B cell (primary cell): ENCODE measurements around the gene CNTN2. TPM values are rescaled to one million over a fixed set of nuclear protein-coding genes. Genes with fewer than 3 reads are reported as not detected.

ENCODE experiments used
- ATAC-seq: fragments of 200-7000 bp; cut with Tn5 transposase; one replicate; pipeline ENCODE4 v1.10.0; 2021; ENCODE audit warnings: low read depth, mild to moderate bottlenecking, moderate number of reproducible peaks, moderate library complexity
- CTCF ChIA-PET: fragments of 350-600 bp; sonication (Branson Sonifier 250); formaldehyde crosslinking; loops from one replicate; lab custom pipeline; 2021; ENCODE audit warnings: antibody characterized with exemption, inconsistent platforms; lab: Charles Lee
- POLR2A ChIA-PET: fragments of 350-600 bp; sonication (Branson Sonifier 250); formaldehyde crosslinking; loops from one replicate; lab custom pipeline; 2021; ENCODE audit warnings: antibody characterized with exemption; lab: Charles Lee
- DNase-seq: peaks from one replicate; pipeline ENCODE4 v3.0.0; 2013
- H2AFZ ChIP-seq: 2 replicates; pipeline ENCODE4 v1.6.1; 2012; ENCODE audit warnings: mild to moderate bottlenecking, low read depth, low read length; ENCODE audit not compliant: insufficient read depth, poor library complexity, severe bottlenecking
- H3K27ac ChIP-seq, 2 donors: 1 replicate in 1 of 2; 2 replicates in 1 of 2; pipeline ENCODE4 v1.5.1; 2012 to 2013; ENCODE audit warnings: low read length in 2 of 2, mild to moderate bottlenecking in 2 of 2, moderate library complexity in 1 of 2
- H3K27me3 ChIP-seq, 4 experiments: fragments of 200-600 bp in 1 of 4; sonication (generic) in 1 of 4; replicated peaks in 1 of 4; 1 replicate in 2 of 4; 2 replicates in 2 of 4; pipeline versions ENCODE4 v1.6.1 to v1.7.0; 2013 to 2016; ENCODE audit warnings: low read length in 3 of 4, mild to moderate bottlenecking in 2 of 4, mixed read lengths in 1 of 4, moderate library complexity in 1 of 4; ENCODE audit not compliant: insufficient read depth in 4 of 4, control insufficient read depth in 3 of 4; ENCODE audit errors: control extremely low read depth in 1 of 4
- H3K36me3 ChIP-seq, 2 experiments: replicated peaks in 1 of 2; 1 replicate in 1 of 2; 2 replicates in 1 of 2; pipeline versions ENCODE4 v1.6.1 to v1.7.1; 2013; ENCODE audit warnings: low read length in 1 of 2; ENCODE audit not compliant: insufficient read depth in 2 of 2, control insufficient read depth in 1 of 2; ENCODE audit errors: control extremely low read depth in 1 of 2, extremely low read depth in 1 of 2
- H3K4me1 ChIP-seq, 2 donors: fragments of 200-600 bp in 1 of 2; sonication (generic) in 1 of 2; 1 replicate in 1 of 2; 2 replicates in 1 of 2; pipeline versions ENCODE4 v1.5.1 to v1.6.1; 2013 to 2017; ENCODE audit warnings: low read length in 2 of 2; ENCODE audit not compliant: control insufficient read depth in 2 of 2, insufficient read depth in 2 of 2
- H3K4me2 ChIP-seq: replicated peaks from 2 replicates; pipeline ENCODE3; 2012; ENCODE audit warnings: mild to moderate bottlenecking, low read depth, low read length; ENCODE audit not compliant: poor library complexity, severe bottlenecking
- H3K4me3 ChIP-seq, 5 experiments: fragments of 200-600 bp in 1 of 5; sonication (generic) in 1 of 5; 1 replicate in 3 of 5; 2 replicates in 2 of 5; pipeline versions ENCODE4 v1.5.1 to v1.7.0; 2011 to 2016; ENCODE audit warnings: low read length in 4 of 5, mild to moderate bottlenecking in 4 of 5, low read depth in 2 of 5, control low read depth in 1 of 5, moderate library complexity in 1 of 5; ENCODE audit not compliant: insufficient read depth in 1 of 5; ENCODE audit errors: control extremely low read depth in 1 of 5, extremely low read depth in 1 of 5
- H3K79me2 ChIP-seq: fragments of 200-600 bp; sonication (generic); one replicate; pipeline ENCODE4 v1.6.0; 2016; ENCODE audit warnings: low read length; ENCODE audit not compliant: control insufficient read depth, insufficient read depth
- H3K9ac ChIP-seq: fragments of 200-600 bp; sonication (generic); 2 replicates; pipeline ENCODE4 v1.6.1; 2017; ENCODE audit warnings: mild to moderate bottlenecking, low read length, moderate library complexity
- H3K9me3 ChIP-seq, 3 donors: one replicate each; pipeline versions ENCODE4 v1.6.1 to v1.7.1; 2013; ENCODE audit warnings: low read length in 2 of 3; ENCODE audit not compliant: control insufficient read depth in 2 of 3, insufficient read depth in 1 of 3; ENCODE audit errors: control extremely low read depth in 1 of 3
- H4K20me1 ChIP-seq: 2 replicates; pipeline ENCODE4 v1.6.0; 2012; ENCODE audit warnings: mild to moderate bottlenecking, low read length; ENCODE audit not compliant: insufficient read depth, control insufficient read depth, poor library complexity, severe bottlenecking
- H3K27ac Mint-ChIP-seq: one replicate; pipeline ENCODE4 v1.8.0; 2021; ENCODE audit warnings: mixed read lengths
- H3K27me3 Mint-ChIP-seq: one replicate; pipeline ENCODE4 v1.8.0; 2021; ENCODE audit warnings: mixed read lengths
- H3K4me1 Mint-ChIP-seq: one replicate; pipeline ENCODE4 v1.8.0; 2021; ENCODE audit warnings: mixed read lengths
- H3K4me3 Mint-ChIP-seq: one replicate; pipeline ENCODE4 v1.8.0; 2021; ENCODE audit warnings: mixed read lengths
- H3K9me3 Mint-ChIP-seq: one replicate; pipeline ENCODE4 v1.8.0; 2022; ENCODE audit warnings: mixed read lengths; ENCODE audit not compliant: insufficient read depth
- EZH2 ChIP-seq: IDR thresholded peaks from 2 replicates; pipeline ENCODE4 v1.6.1; 2012; ENCODE audit warnings: borderline replicate concordance, low read depth, mild to moderate bottlenecking, moderate library complexity, low read length; ENCODE audit not compliant: insufficient read depth, poor library complexity, severe bottlenecking
- WGBS: methylation state at CpG from one replicate; pipeline ENCODE4 v1.1.5; 2013; ENCODE audit warnings: missing lambda C conversion rate; ENCODE audit not compliant: insufficient coverage; 5-methylcytosine and 5-hydroxymethylcytosine counted together
- intact Hi-C: fragments of 100-400 bp; cut with micrococcal nuclease; formaldehyde crosslinking; loops from one replicate; pipeline ENCODE4 v1.10.0; 2022
- polyA plus RNA-seq: library from polyadenylated mRNA; depleted of rRNA; stranded (reverse); fragments of >200 nt; gene quantifications from 2 replicates; pipeline ENCODE4 v1.2.3, GENCODE V29; 2012
- total RNA-seq, 2 donors: library from RNA; stranded (reverse); fragments of 120-200 nt in 1 of 2; gene quantifications; 1 replicate in 1 of 2; 2 replicates in 1 of 2; pipeline versions ENCODE4 v1.2.3 to v1.2.4, GENCODE V29; 2013 to 2022
- TF ChIP-seq, protein P1 (sequence below): fragments of 200-600 bp; IDR thresholded peaks from one replicate; pipeline ENCODE4 v1.8.0; 2022; ENCODE audit warnings: antibody characterized with exemption, mild to moderate bottlenecking

The CNTN2 gene
- total and polyA plus RNA-seq, 2 donors (not counting 1 experiment from before 2014, with no cell fraction given), result not detected

- intact Hi-C loops, result no loop called here
- POLR2A ChIA-PET, result no interaction called here
- Mint-ChIP-seq H3K4me3 (no peak overlapping the region), H3K27me3 (peaks cover 8% of the 10 kb centered on the region), H3K4me1 (no peaks in the 10 kb centered on the region), H3K27ac (no peak overlapping the region), H3K9me3 (no peaks in the 10 kb centered on the region)
- TF ChIP-seq, protein P1, sequence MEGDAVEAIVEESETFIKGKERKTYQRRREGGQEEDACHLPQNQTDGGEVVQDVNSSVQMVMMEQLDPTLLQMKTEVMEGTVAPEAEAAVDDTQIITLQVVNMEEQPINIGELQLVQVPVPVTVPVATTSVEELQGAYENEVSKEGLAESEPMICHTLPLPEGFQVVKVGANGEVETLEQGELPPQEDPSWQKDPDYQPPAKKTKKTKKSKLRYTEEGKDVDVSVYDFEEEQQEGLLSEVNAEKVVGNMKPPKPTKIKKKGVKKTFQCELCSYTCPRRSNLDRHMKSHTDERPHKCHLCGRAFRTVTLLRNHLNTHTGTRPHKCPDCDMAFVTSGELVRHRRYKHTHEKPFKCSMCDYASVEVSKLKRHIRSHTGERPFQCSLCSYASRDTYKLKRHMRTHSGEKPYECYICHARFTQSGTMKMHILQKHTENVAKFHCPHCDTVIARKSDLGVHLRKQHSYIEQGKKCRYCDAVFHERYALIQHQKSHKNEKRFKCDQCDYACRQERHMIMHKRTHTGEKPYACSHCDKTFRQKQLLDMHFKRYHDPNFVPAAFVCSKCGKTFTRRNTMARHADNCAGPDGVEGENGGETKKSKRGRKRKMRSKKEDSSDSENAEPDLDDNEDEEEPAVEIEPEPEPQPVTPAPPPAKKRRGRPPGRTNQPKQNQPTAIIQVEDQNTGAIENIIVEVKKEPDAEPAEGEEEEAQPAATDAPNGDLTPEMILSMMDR, result no peak
- TF ChIP-seq EZH2, result no peak
- H3K4me1 ChIP-seq, result peaks cover 0 to 6% of the 10 kb centered on the region in 2 donors
- H2AFZ ChIP-seq, result no peak overlapping the region
- H3K27me3 ChIP-seq, result peaks cover 0 to 4% (median 0%) of the 10 kb centered on the region in 4 experiments
- DNase-seq (no peak), ATAC-seq (no peak)
- no peaks in the 10 kb centered on the region for H3K9me3 ChIP-seq
- H3K36me3 ChIP-seq, result no peaks in the 10 kb centered on the region
- WGBS, result 89% methylated on average over 4 of the region's 6 CpGs
- no peaks in the 10 kb centered on the region for H3K79me2 ChIP-seq
- no peak overlapping the region for H3K9ac ChIP-seq
- no peak overlapping the region for H3K4me3 ChIP-seq
- no peak overlapping the region for H3K27ac ChIP-seq
- H3K4me2 ChIP-seq, result no peak overlapping the region
- H4K20me1 ChIP-seq, result no peaks in the 10 kb centered on the region
- CTCF ChIA-PET, result no interaction called here
These were observed 14.1 kb downstream of the CNTN2 start for GRCh38 chr1:205056956-205057568.

DNA sequence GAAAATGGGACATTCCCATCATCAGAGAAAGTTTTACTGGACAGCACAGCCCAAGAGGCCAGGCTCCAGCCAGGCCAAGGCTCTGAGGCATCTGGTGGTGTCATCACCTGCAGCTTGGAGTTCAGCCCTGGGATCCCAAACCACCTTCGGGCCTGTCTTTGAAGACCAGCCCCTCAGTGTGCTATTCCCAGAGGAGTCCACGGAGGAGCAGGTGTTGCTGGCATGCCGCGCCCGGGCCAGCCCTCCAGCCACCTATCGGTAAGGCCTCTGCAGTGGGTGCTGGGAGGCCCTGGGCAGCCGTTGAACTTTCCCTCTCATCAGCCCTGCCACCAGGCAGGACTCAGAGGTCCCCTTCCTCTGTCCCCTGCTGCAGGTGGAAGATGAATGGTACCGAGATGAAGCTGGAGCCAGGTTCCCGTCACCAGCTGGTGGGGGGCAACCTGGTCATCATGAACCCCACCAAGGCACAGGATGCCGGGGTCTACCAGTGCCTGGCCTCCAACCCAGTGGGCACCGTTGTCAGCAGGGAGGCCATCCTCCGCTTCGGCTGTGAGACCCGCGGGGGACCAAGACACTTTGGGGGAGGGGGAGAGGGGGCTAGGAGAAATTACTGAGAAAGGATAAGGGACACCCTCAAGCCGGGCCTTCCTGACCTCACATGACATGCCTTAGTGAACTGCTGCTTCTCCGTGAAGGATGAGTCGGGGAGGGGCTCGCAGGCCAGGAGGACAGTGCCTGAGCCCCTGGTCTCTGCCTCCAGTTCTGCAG lies 15.0 kb downstream of the CNTN2 start:
- H4K20me1 ChIP-seq, result no peaks in the 10 kb centered on the region
- H3K27ac Mint-ChIP-seq, result no peak overlapping the region
- H3K9ac ChIP-seq, result no peak overlapping the region
- H3K27me3 Mint-ChIP-seq, result peaks cover 8% of the 10 kb centered on the region
- TF ChIP-seq EZH2, result no peak
- H3K4me3 Mint-ChIP-seq, result no peak overlapping the region
- intact Hi-C loops, result no loop called here
- ChIA-PET CTCF (no interaction called here), POLR2A (no interaction called here)
- no peaks in the 10 kb centered on the region for H3K4me1 Mint-ChIP-seq
- H3K79me2 ChIP-seq, result no peaks in the 10 kb centered on the region
- H3K4me1 ChIP-seq, result peaks cover 0 to 6% of the 10 kb centered on the region in 2 donors
- 91% methylated on average over 19 of the region's 19 CpGs for WGBS
- no peak overlapping the region for H3K27ac ChIP-seq
- ATAC-seq (no peak), DNase-seq (no peak)
- no peaks in the 10 kb centered on the region for H3K9me3 Mint-ChIP-seq
- H2AFZ ChIP-seq, result no peak overlapping the region
- H3K27me3 ChIP-seq, result no peaks in the 10 kb centered on the region
- no peak overlapping the region for H3K4me3 ChIP-seq
- H3K4me2 ChIP-seq, result no peak overlapping the region
- H3K9me3 ChIP-seq, result no peaks in the 10 kb centered on the region
- no peaks in the 10 kb centered on the region for H3K36me3 ChIP-seq
